HL-60 (cell line): ENCODE data around the gene FTCD.

Experiments
- POLR2AphosphoS5 ChIP-seq: IDR thresholded peaks from 2 replicates; pipeline ENCODE4 v1.6.1; 2012; ENCODE audit warnings: low read depth
- REST ChIP-seq: IDR thresholded peaks from 2 replicates; pipeline ENCODE4 v1.6.1; 2012; ENCODE audit warnings: low read depth; ENCODE audit not compliant: insufficient replicate concordance
- SPI1 ChIP-seq: IDR thresholded peaks from 2 replicates; pipeline ENCODE4 v1.6.1; 2012; ENCODE audit warnings: low read depth, mild to moderate bottlenecking, borderline replicate concordance
- TF ChIP-seq, protein P1 (sequence below): IDR thresholded peaks from one replicate; pipeline ENCODE4 v1.5.1; 2011; ENCODE audit warnings: low read length, control low read depth, inconsistent platforms; ENCODE audit not compliant: insufficient read depth

GRCh38 chr21:46150491-46151121 lies 4.8 kb downstream of the FTCD start:
- TF ChIP-seq, protein P1, sequence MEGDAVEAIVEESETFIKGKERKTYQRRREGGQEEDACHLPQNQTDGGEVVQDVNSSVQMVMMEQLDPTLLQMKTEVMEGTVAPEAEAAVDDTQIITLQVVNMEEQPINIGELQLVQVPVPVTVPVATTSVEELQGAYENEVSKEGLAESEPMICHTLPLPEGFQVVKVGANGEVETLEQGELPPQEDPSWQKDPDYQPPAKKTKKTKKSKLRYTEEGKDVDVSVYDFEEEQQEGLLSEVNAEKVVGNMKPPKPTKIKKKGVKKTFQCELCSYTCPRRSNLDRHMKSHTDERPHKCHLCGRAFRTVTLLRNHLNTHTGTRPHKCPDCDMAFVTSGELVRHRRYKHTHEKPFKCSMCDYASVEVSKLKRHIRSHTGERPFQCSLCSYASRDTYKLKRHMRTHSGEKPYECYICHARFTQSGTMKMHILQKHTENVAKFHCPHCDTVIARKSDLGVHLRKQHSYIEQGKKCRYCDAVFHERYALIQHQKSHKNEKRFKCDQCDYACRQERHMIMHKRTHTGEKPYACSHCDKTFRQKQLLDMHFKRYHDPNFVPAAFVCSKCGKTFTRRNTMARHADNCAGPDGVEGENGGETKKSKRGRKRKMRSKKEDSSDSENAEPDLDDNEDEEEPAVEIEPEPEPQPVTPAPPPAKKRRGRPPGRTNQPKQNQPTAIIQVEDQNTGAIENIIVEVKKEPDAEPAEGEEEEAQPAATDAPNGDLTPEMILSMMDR: no peak
- TF ChIP-seq POLR2AphosphoS5 (no peak), REST (no peak), SPI1 (no peak)
